ENCODE data around the gene ADAMTS18.
A peak's percentile ranks its signal among the peaks of the same experiment; 100 is the strongest.

- TF ChIP-seq, protein P1, sequence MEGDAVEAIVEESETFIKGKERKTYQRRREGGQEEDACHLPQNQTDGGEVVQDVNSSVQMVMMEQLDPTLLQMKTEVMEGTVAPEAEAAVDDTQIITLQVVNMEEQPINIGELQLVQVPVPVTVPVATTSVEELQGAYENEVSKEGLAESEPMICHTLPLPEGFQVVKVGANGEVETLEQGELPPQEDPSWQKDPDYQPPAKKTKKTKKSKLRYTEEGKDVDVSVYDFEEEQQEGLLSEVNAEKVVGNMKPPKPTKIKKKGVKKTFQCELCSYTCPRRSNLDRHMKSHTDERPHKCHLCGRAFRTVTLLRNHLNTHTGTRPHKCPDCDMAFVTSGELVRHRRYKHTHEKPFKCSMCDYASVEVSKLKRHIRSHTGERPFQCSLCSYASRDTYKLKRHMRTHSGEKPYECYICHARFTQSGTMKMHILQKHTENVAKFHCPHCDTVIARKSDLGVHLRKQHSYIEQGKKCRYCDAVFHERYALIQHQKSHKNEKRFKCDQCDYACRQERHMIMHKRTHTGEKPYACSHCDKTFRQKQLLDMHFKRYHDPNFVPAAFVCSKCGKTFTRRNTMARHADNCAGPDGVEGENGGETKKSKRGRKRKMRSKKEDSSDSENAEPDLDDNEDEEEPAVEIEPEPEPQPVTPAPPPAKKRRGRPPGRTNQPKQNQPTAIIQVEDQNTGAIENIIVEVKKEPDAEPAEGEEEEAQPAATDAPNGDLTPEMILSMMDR (IDR thresholded peaks at IDR 0.05), result peak; percentile 98 to 100 (median 100)
- no peak for TF ChIP-seq POLR2A (IDR thresholded peaks at IDR 0.05)
Measured at GRCh38 chr16:77236063-77236511, 198.7 kb downstream of the ADAMTS18 start.
